Tracheal epithelial cell (primary cell): ENCODE measurements around the gene PLEKHA8. TPM values are rescaled to one million over a fixed set of nuclear protein-coding genes. Genes with fewer than 3 reads are reported as not detected.

Experiments used
- total RNA-seq: library from RNA; depleted of rRNA; stranded (reverse); fragments of >200 nt; gene quantifications from 2 replicates; pipeline ENCODE4 v1.2.1, GENCODE V29; 2014

The PLEKHA8 gene, protein sequence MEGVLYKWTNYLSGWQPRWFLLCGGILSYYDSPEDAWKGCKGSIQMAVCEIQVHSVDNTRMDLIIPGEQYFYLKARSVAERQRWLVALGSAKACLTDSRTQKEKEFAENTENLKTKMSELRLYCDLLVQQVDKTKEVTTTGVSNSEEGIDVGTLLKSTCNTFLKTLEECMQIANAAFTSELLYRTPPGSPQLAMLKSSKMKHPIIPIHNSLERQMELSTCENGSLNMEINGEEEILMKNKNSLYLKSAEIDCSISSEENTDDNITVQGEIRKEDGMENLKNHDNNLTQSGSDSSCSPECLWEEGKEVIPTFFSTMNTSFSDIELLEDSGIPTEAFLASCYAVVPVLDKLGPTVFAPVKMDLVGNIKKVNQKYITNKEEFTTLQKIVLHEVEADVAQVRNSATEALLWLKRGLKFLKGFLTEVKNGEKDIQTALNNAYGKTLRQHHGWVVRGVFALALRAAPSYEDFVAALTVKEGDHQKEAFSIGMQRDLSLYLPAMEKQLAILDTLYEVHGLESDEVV
- total RNA-seq = 10.4 and 18.1 TPM in 2 replicates

DNA sequence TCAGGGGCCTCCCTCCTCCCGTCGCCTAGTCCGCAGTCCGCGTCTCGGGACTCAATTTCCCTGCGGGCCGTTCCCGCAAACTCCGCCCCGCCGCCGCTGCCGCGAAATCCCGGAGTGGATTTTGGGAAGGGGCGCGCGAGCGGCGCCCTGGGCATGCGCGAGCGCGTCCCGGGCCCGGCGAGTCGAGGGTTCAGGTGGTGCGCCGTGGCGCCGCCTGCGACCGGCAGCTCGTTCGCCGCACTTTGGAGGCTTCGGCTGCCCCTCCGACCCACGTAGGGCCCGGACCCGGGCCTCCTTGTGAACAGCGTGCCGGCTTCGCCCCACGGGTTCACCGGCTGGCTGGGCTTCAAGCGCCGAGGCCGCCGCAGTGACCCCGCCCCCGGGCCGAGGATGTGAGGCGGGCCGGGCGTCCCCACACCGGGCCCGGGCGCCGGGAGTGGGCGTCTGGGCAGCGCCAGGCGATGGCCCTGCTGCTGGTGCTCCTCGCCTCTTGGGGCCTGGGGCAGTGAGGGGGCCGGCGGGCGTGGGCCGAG lies at the start of gene PLEKHA8:
Gene PLEKHA8 (plus strand): TSS at position 197 of the 533 bp plus-strand sequence. CDS start 351 bp downstream, outside the sequence.

DNA sequence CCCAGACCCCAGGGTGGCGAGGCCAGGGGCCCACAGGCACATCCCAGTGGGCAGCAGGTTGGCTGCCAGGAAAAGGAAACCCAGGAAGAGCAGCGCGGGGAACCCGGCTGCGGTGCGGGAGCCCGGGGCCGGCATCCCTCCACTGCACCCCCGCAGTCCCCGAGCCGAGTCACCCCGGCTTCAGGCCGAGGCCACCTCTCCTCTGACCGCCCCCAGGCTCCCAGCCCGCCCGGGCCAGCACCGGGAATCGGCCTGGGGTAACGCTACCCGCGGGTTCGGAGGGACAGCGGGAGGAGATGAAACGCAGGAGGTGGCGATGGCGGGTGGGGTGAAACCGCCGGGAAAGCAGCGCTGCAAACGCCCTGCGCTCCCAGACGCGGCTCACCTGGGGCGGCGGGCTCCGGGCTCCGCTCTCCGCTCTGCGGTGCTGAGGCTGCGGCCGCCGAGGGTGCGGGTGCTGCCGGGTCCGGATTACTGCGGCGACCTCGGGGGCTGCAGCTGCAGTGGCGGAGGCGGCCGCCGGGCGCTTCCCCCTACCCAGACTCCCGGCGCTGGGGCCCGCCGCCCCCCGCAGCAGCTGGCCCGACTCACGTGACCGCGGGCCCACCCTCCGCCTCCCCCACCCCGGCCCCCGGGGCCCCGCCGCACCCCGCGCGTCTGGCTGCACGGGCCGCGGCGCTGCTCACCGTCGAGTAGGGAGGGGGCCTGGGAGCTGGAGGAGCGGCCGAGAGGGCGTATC lies 38.8 kb upstream of the PLEKHA8 start, which contains the start of gene SCRN1:
Gene SCRN1 (minus strand): TSS at position 545 of the 739 bp plus-strand sequence. CDS start 20,734 bp downstream, outside the sequence.

GRCh38 chr7:30026229-30027064 lies 1.8 kb upstream of the PLEKHA8 start, which contains the start of gene FKBP14:
Gene FKBP14 (minus strand): TSS chr7:30026702. CDS start chr7:30026508, 194 bp downstream.

DNA sequence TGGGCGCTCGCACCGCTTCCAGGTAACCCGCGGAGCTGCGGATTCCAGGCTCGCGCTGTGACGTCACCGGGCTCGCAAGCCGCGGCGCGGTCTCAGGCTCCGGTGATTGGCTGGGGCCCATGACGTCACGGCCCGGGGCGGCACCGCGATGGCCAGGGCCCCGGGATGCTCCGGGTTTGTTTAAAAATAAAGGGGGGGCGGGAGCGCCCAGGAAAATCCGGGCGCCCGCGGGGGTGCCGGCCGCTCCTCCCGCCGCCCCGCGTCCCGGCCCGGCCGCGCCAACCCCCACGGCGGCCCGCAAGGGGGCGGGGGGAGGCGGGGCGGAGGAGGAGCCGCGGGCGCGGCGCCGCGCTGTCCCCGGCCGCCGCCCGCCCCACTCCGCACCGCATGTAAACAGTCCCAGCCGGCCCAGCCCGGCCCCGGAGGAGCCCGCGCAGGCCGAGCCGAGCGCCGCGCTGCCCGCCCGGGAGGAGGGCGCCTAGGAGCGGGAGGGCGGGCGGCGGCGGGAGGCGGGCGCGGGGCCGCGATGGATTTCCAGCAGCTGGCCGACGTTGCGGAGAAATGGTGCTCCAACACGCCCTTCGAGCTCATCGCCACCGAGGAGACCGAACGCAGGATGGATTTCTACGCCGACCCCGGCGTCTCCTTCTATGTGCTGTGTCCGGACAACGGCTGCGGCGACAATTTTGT lies 106.5 kb downstream of the PLEKHA8 start, which contains the start of gene MTURN:
Gene MTURN (plus strand): TSS at position 376 of the 690 bp plus-strand sequence. CDS start 151 bp downstream, at position 527.

Other genes with a start within 250 kb of the PLEKHA8 start
- under 0.01 and 0.21 TPM in 2 replicates for gene WIPF3, start 221.9 kb upstream of the PLEKHA8 start, total RNA-seq
- gene SCRN1, start 38.6 kb upstream of the PLEKHA8 start, total RNA-seq = 49.0 and 58.3 TPM in 2 replicates
- 15.6 and 27.2 TPM in 2 replicates for gene FKBP14, start 1.7 kb upstream of the PLEKHA8 start, total RNA-seq
- 14.3 and 20.2 TPM in 2 replicates for gene MTURN, start 106.6 kb downstream of the PLEKHA8 start, total RNA-seq